Natural killer cell treated with Interleukin-12 subunit alpha and Interleukin-12 subunit beta and Interleukin-15 and Interleukin-18, amount 100 ng/mL, for 72 hours (primary cell): ENCODE data around the gene STIMATE. TPM values are rescaled to one million over a fixed set of nuclear protein-coding genes. Genes with fewer than 3 reads are reported as not detected.

ENCODE experiments used
- ATAC-seq, 2 donors: fragments of 150-1000 bp; cut with Tn5 transposase in 1 of 2; sonication (Bioruptor Pico), chemical (Tn5 transposase) in 1 of 2; 2 replicates each; pipeline ENCODE4 v1.10.0; 2021
- DNase-seq: peaks from one replicate; pipeline ENCODE4 v3.0.0; 2022; ENCODE audit warnings: low spot score
- H3K27ac Mint-ChIP-seq, 2 donors: 1 replicate in 1 of 2; 2 replicates in 1 of 2; pipeline ENCODE4 v1.8.0; 2022; ENCODE audit warnings: mixed read lengths in 2 of 2, mild to moderate bottlenecking in 1 of 2, moderate library complexity in 1 of 2
- H3K27me3 Mint-ChIP-seq, 2 donors: 1 replicate in 1 of 2; 2 replicates in 1 of 2; pipeline ENCODE4 v1.8.0; 2022; ENCODE audit warnings: mixed read lengths in 2 of 2
- H3K36me3 Mint-ChIP-seq: one replicate; pipeline ENCODE4 v1.8.0; 2022; ENCODE audit warnings: mixed read lengths
- H3K4me1 Mint-ChIP-seq, 2 donors: 1 replicate in 1 of 2; 2 replicates in 1 of 2; pipeline ENCODE4 v1.8.0; 2022; ENCODE audit warnings: low read depth in 2 of 2, mixed read lengths in 2 of 2, mild to moderate bottlenecking in 1 of 2
- H3K4me3 Mint-ChIP-seq: one replicate; pipeline ENCODE4 v1.8.0; 2022; ENCODE audit warnings: mixed read lengths
- H3K9me3 Mint-ChIP-seq: 2 replicates; pipeline ENCODE4 v1.8.0; 2022; ENCODE audit warnings: mixed read lengths
- total RNA-seq, 2 donors: library from RNA; stranded (reverse); gene quantifications; one replicate each; pipeline ENCODE4 v1.2.3, GENCODE V29; 2022

Gene STIMATE
- total RNA-seq, 2 donors from 2014 or later = 19.8 to 31.1 TPM

DNA sequence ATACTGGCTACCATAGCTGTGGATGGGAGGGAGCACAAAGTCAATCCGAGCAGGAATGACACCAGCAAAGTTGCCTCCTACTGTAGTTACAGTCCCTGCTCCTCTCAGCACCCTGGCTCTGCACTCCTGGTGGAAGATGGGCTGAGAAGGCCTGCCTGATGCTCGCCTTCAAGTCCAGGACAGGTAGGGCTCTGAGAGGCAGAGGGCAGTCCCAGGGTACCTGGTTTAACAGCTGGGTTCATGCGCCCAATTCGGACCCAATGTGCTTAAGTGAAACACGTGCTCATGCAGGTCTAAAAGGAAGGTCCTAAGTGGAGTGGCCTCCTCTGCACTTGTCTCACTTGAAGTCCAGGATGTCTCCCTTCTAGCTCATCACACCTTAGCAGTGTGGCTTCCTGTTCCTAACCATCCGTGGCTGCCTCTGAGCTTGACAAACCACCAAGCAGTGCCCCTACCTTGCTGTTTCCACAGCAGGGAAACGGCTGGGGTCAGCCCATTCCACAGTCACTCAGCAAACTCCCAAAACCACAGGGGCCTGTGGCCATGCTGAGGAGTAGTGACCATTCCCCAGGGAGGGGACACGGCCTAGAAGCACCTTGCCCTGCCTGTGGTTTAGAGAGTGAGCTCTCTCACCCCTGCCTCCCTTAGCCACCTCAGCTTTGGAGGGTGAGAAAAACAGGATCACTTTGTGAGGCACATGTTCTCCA lies 58.6 kb downstream of the STIMATE start:
- no peak for DNase-seq
- H3K4me3 Mint-ChIP-seq = peak overlapping the region; percentile 41
- no peaks in the 10 kb centered on the region for H3K9me3 Mint-ChIP-seq
- no peaks in the 10 kb centered on the region for H3K36me3 Mint-ChIP-seq
- ATAC-seq = peak; percentile 75 to 85
- H3K27me3 Mint-ChIP-seq = no peaks in the 10 kb centered on the region
- peaks cover 40 to 47% of the 10 kb centered on the region in 2 donors for H3K4me1 Mint-ChIP-seq
- H3K27ac Mint-ChIP-seq = no peak overlapping the region

- Mint-ChIP-seq H3K9me3 (no peaks in the 10 kb centered on the region), H3K4me3 (peak overlapping the region; percentile 7), H3K36me3 (no peaks in the 10 kb centered on the region), H3K4me1 (peaks cover 40 to 46% of the 10 kb centered on the region in 2 donors), H3K27ac (no peak overlapping the region), H3K27me3 (no peaks in the 10 kb centered on the region)
- DNase-seq = no peak
- ATAC-seq = no peak
These were observed 60.4 kb downstream of the STIMATE start for GRCh38 chr3:52836986-52837385.

DNA sequence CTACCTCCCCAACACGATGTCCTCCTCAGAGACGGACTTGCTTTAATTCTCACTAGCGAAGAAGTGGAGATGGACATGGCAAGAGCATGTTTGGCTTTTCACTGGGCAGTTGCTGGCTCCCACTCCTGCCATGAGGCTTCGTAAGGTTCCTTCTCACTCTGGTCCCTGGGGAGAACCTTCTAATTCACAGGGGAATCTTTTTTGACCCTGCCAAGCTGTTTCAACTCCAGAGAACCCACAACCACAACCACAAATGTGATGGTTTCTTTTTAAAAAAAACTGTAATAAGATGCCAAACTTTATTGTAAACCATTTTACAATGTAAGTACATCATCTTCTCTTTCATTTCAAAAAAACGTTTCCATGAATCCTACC lies 60.9 kb downstream of the STIMATE start:
- H3K9me3 Mint-ChIP-seq = no peaks in the 10 kb centered on the region
- H3K27ac Mint-ChIP-seq = no peak overlapping the region
- no peaks in the 10 kb centered on the region for H3K27me3 Mint-ChIP-seq
- DNase-seq (no peak), ATAC-seq (no peak)
- H3K4me1 Mint-ChIP-seq = peaks cover 40 to 42% of the 10 kb centered on the region in 2 donors
- H3K4me3 Mint-ChIP-seq = peak overlapping the region; percentile 7
- H3K36me3 Mint-ChIP-seq = no peaks in the 10 kb centered on the region

GRCh38 chr3:52835766-52836470 lies 61.4 kb downstream of the STIMATE start:
- Mint-ChIP-seq H3K4me1 (peaks cover 40 to 42% of the 10 kb centered on the region in 2 donors), H3K27me3 (no peaks in the 10 kb centered on the region), H3K36me3 (no peaks in the 10 kb centered on the region), H3K4me3 (no peak overlapping the region), H3K9me3 (no peaks in the 10 kb centered on the region), H3K27ac (no peak overlapping the region)
- ATAC-seq = no peak
- no peak for DNase-seq

DNA sequence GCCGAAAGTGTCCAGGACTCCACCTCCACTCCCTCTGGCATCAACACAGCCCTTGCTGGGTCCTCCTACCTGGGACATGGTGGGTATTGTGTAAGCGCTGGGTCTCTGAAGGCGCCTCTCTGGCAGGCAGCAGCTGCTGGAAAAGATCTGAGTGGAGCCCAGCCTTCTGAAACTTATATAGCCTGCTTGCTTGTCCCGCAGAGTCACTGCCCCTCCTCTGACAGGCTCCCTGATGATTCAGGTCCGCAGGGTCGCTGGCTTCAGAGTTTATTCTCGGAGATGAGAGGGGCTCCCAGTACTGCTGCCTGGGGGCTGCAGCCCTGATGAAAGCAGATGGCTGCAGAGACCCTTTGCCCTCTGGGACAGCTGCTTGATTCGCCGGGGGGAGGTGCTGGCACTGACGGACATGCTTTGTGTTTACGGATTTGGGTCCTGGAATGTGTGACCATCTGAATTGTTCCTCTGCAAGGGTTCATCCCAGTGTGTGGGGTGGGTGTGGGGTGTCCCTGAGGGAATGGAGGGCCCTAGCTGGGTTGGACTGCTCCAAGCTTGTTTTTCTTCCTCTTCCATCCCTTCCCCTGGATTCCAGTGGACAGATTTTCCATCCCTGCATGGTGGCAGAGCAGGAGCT lies 62.4 kb downstream of the STIMATE start, which contains the start of gene MUSTN1:
Gene MUSTN1, minus strand, starts transcription at position 149 of the 631 bp plus-strand sequence. Its CDS starts 71 bp downstream, at position 78.
- DNase-seq (no peak), ATAC-seq (no peak)
- Mint-ChIP-seq H3K4me1 (peaks cover 36 to 38% of the 10 kb centered on the region in 2 donors), H3K27me3 (no peaks in the 10 kb centered on the region), H3K36me3 (no peaks in the 10 kb centered on the region), H3K4me3 (no peak within 1 kb of the TSS), H3K27ac (no peak within 1 kb of the TSS), H3K9me3 (no peaks in the 10 kb centered on the region)

GRCh38 chr3:52833202-52833601 lies 64.1 kb downstream of the STIMATE start:
- Mint-ChIP-seq H3K4me3 (no peak overlapping the region), H3K9me3 (no peaks in the 10 kb centered on the region), H3K27me3 (no peaks in the 10 kb centered on the region), H3K27ac (no peak overlapping the region), H3K36me3 (no peaks in the 10 kb centered on the region), H3K4me1 (peaks cover 19 to 22% of the 10 kb centered on the region in 2 donors)
- ATAC-seq = no peak
- DNase-seq = no peak

GRCh38 chr3:52831500-52832301 lies 65.6 kb downstream of the STIMATE start:
- Mint-ChIP-seq H3K27ac (no peak overlapping the region), H3K36me3 (no peaks in the 10 kb centered on the region), H3K27me3 (no peaks in the 10 kb centered on the region), H3K4me3 (no peak overlapping the region), H3K4me1 (peaks cover 4 to 9% of the 10 kb centered on the region in 2 donors), H3K9me3 (no peaks in the 10 kb centered on the region)
- DNase-seq (no peak), ATAC-seq (no peak)

- Mint-ChIP-seq H3K4me3 (no peak within 1 kb of the TSS), H3K36me3 (no peaks in the 10 kb centered on the region), H3K4me1 (peaks cover 0 to 4% of the 10 kb centered on the region in 2 donors), H3K27ac (no peak within 1 kb of the TSS), H3K9me3 (no peaks in the 10 kb centered on the region), H3K27me3 (no peaks in the 10 kb centered on the region)
- ATAC-seq = no peak
- DNase-seq = no peak
These were observed 66.7 kb downstream of the STIMATE start, which contains the start of gene ITIH4 for GRCh38 chr3:52830535-52831258. TSS of gene ITIH4 (minus strand) at chr3:52830672. CDS start at chr3:52830642, 30 bp downstream.

GRCh38 chr3:52829906-52830463 lies 67.4 kb downstream of the STIMATE start:
- Mint-ChIP-seq H3K27ac (no peak overlapping the region), H3K9me3 (no peaks in the 10 kb centered on the region), H3K4me3 (no peak overlapping the region), H3K4me1 (peaks cover 0 to 4% of the 10 kb centered on the region in 2 donors), H3K36me3 (no peaks in the 10 kb centered on the region), H3K27me3 (no peaks in the 10 kb centered on the region)
- DNase-seq = no peak
- ATAC-seq = no peak

GRCh38 chr3:52829482-52829881 lies 67.9 kb downstream of the STIMATE start:
- H3K4me1 Mint-ChIP-seq = peaks cover 0 to 4% of the 10 kb centered on the region in 2 donors
- no peak overlapping the region for H3K27ac Mint-ChIP-seq
- no peaks in the 10 kb centered on the region for H3K36me3 Mint-ChIP-seq
- DNase-seq = no peak
- H3K9me3 Mint-ChIP-seq = no peaks in the 10 kb centered on the region
- ATAC-seq = no peak
- H3K27me3 Mint-ChIP-seq = no peaks in the 10 kb centered on the region
- no peak overlapping the region for H3K4me3 Mint-ChIP-seq

DNA sequence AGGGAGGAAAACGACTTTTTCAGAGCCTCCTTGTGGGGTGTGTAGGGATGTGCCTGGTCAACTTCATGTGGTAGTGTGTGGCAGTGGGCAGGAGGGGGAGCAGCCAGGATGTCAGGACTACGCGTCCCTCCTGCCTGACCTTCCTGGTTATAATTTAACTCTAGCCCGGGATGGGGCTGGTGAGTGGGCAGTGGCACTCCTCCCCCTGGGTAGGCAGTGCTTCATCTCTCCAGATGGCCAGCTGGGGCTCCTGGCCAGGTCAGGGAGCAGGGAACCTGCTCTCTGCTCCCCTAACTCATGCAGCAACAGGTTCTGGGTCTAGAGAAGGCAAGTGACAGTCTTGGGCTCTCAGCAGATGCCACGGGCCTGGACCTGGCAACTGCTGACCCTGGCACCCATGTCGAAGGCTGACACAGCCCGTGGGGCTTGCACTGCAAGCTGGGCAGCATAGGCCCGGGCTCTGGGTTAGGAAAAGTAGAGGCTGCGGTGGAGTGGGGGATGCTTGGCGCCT lies 69.4 kb downstream of the STIMATE start:
- Mint-ChIP-seq H3K36me3 (no peaks in the 10 kb centered on the region), H3K4me3 (no peak overlapping the region), H3K9me3 (no peaks in the 10 kb centered on the region), H3K27me3 (no peaks in the 10 kb centered on the region), H3K4me1 (peaks cover 0 to 4% of the 10 kb centered on the region in 2 donors), H3K27ac (no peak overlapping the region)
- ATAC-seq (no peak), DNase-seq (no peak)

DNA sequence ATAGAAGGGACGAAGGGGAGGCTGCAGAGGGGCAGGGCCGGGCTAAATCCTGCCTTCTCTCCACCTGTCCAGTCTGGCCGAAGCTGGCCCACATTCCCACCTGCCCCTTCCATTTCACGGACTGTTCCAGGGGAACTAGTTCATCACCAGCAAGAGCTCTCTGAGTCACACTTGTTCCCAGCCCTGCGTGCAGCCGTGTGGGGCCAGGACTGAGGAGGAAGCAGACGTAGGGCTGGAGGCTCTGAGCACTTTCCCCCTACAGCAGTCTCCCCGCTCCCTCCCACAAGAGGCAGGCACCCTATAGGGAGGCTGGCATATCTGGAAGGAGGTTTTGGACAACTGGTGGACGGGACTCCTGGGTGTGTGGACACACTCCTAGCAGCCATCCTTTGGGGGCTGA lies 69.9 kb downstream of the STIMATE start:
- DNase-seq (no peak), ATAC-seq (no peak)
- H3K9me3 Mint-ChIP-seq = no peaks in the 10 kb centered on the region
- no peak overlapping the region for H3K27ac Mint-ChIP-seq
- peaks cover 0 to 4% of the 10 kb centered on the region in 2 donors for H3K4me1 Mint-ChIP-seq
- H3K27me3 Mint-ChIP-seq = no peaks in the 10 kb centered on the region
- no peaks in the 10 kb centered on the region for H3K36me3 Mint-ChIP-seq
- H3K4me3 Mint-ChIP-seq = no peak overlapping the region
